H1 (cell line): ENCODE results near the gene NR2F1-AS1. TPM values are rescaled to one million over a fixed set of nuclear protein-coding genes. Genes with fewer than 3 reads are reported as not detected.
A peak's percentile ranks its signal among the peaks of the same experiment; 100 is the strongest.

Source experiments
- CTCF ChIA-PET: fragments of 300-600 bp; sonication (Branson Sonifier 250); formaldehyde crosslinking; loops from one replicate; lab custom pipeline; 2021; ENCODE audit not compliant: partially characterized antibody; lab: Charles Lee
- POLR2A ChIA-PET: fragments of 300-600 bp; sonication (Branson Sonifier 250); formaldehyde crosslinking; loops from one replicate; lab custom pipeline; 2021; ENCODE audit warnings: inconsistent platforms; ENCODE audit not compliant: partially characterized antibody; lab: Charles Lee
- DNase-seq, 2 experiments: peaks; one replicate each; pipeline versions ENCODE4 v3.0.0 to v3.0.0-alpha.2; 2010 to 2022; ENCODE audit warnings: low spot score in 2 of 2, low read depth in 1 of 2, mixed read lengths in 1 of 2
- FAIRE-seq: peaks from 2 replicates; lab custom pipeline; 2011; peaks lifted over from hg19 to GRCh38; lab: Jason Lieb, UNC
- H2AFZ ChIP-seq: 2 replicates; pipeline ENCODE4 v1.8.1; 2012; ENCODE audit warnings: low read length, inconsistent platforms
- H2AK5ac ChIP-seq: 2 replicates; pipeline ENCODE4 v1.6.1; 2013; ENCODE audit warnings: low read depth, low read length
- H2BK120ac ChIP-seq: replicated peaks from 2 replicates; pipeline ENCODE3; 2013; ENCODE audit warnings: low read depth, low read length, inconsistent platforms
- H2BK12ac ChIP-seq: 2 replicates; pipeline ENCODE4 v1.6.1; 2013; ENCODE audit warnings: low read depth, low read length
- H2BK15ac ChIP-seq: 2 replicates; pipeline ENCODE4 v1.6.1; 2013; ENCODE audit warnings: low read length
- H2BK20ac ChIP-seq: 2 replicates; pipeline ENCODE4 v1.6.1; 2013; ENCODE audit warnings: low read length
- H2BK5ac ChIP-seq: 2 replicates; pipeline ENCODE4 v1.6.1; 2013; ENCODE audit warnings: low read depth, low read length
- H3K14ac ChIP-seq: 2 replicates; pipeline ENCODE4 v1.6.1; 2013; ENCODE audit warnings: inconsistent platforms; ENCODE audit not compliant: insufficient read length
- H3K18ac ChIP-seq: 2 replicates; pipeline ENCODE4 v1.6.1; 2013; ENCODE audit warnings: low read length; ENCODE audit errors: extremely low read depth
- H3K23ac ChIP-seq: 2 replicates; pipeline ENCODE4 v1.6.1; 2013; ENCODE audit warnings: inconsistent platforms; ENCODE audit not compliant: insufficient read length
- H3K23me2 ChIP-seq: 2 replicates; pipeline ENCODE4 v1.6.1; 2013; ENCODE audit warnings: low read depth, low read length
- H3K27ac ChIP-seq: 2 replicates; pipeline ENCODE4 v1.6.1; 2011; ENCODE audit warnings: low read depth, low read length, inconsistent platforms
- H3K27me3 ChIP-seq, 4 experiments: replicated peaks in 1 of 4; 1 replicate in 1 of 4; 2 replicates in 3 of 4; pipeline versions ENCODE4 v1.6.1 to v1.8.1; 2011 to 2013; ENCODE audit warnings: low read length in 3 of 4, mild to moderate bottlenecking in 3 of 4, inconsistent platforms in 2 of 4, mixed read lengths in 2 of 4, moderate library complexity in 1 of 4; ENCODE audit not compliant: control insufficient read depth in 3 of 4, insufficient read depth in 3 of 4; ENCODE audit errors: extremely low read depth in 1 of 4
- H3K36me3 ChIP-seq, 4 experiments: 2 replicates each; pipeline versions ENCODE4 v1.6.1 to v1.8.1; 2011 to 2013; ENCODE audit warnings: mild to moderate bottlenecking in 4 of 4, low read length in 3 of 4, moderate library complexity in 2 of 4, control low read depth in 1 of 4, inconsistent platforms in 1 of 4; ENCODE audit not compliant: insufficient read depth in 4 of 4, control insufficient read depth in 2 of 4
- H3K4ac ChIP-seq: replicated peaks from 2 replicates; pipeline ENCODE3; 2013; ENCODE audit warnings: low read length, low read depth, mixed read lengths, inconsistent platforms; ENCODE audit not compliant: insufficient read length
- H3K4me1 ChIP-seq, 4 experiments: replicated peaks in 1 of 4; 1 replicate in 1 of 4; 2 replicates in 3 of 4; pipeline versions ENCODE4 v1.6.1 to v1.8.1; 2011 to 2013; ENCODE audit warnings: low read length in 3 of 4, inconsistent platforms in 2 of 4, mixed read lengths in 1 of 4; ENCODE audit not compliant: insufficient read depth in 4 of 4, control insufficient read depth in 3 of 4
- H3K4me2 ChIP-seq, 2 experiments: 2 replicates each; pipeline versions ENCODE4 v1.6.1 to v1.8.1; 2011 to 2013; ENCODE audit warnings: low read depth in 2 of 2, low read length in 2 of 2, control low read depth in 1 of 2, inconsistent platforms in 1 of 2, mild to moderate bottlenecking in 1 of 2; ENCODE audit not compliant: insufficient read depth in 1 of 2
- H3K4me3 ChIP-seq, 4 experiments: fragments of 200-600, 300-600 bp in 1 of 4; sonication (generic), shearing (Covaris generic), sonication (Bioruptor Twin) in 1 of 4; 2 replicates each; pipeline versions ENCODE4 v1.5.1 to v1.8.1; 2011 to 2016; ENCODE audit warnings: low read length in 4 of 4, low read depth in 3 of 4, control low read depth in 2 of 4, inconsistent platforms in 2 of 4, mild to moderate bottlenecking in 2 of 4, mixed read lengths in 1 of 4, moderate library complexity in 1 of 4; ENCODE audit not compliant: insufficient read depth in 2 of 4; ENCODE audit errors: extremely low read depth in 1 of 4
- H3K56ac ChIP-seq: replicated peaks from 2 replicates; pipeline ENCODE3; 2013; ENCODE audit warnings: low read depth, mild to moderate bottlenecking, mixed read lengths, low read length, inconsistent platforms; ENCODE audit not compliant: insufficient read length
- H3K79me1 ChIP-seq: 2 replicates; pipeline ENCODE4 v1.6.1; 2013; ENCODE audit warnings: low read depth, low read length, control low read depth
- H3K79me2 ChIP-seq, 2 experiments: 2 replicates each; pipeline versions ENCODE4 v1.6.1 to v1.8.1; 2012 to 2013; ENCODE audit warnings: low read length in 2 of 2, mild to moderate bottlenecking in 2 of 2, inconsistent platforms in 1 of 2; ENCODE audit not compliant: insufficient read depth in 2 of 2, control insufficient read depth in 1 of 2
- H3K9ac ChIP-seq, 4 experiments: replicated peaks in 1 of 4; 1 replicate in 1 of 4; 2 replicates in 3 of 4; pipeline versions ENCODE4 v1.6.1 to v1.8.1; 2011 to 2013; ENCODE audit warnings: low read depth in 3 of 4, low read length in 3 of 4, control low read depth in 2 of 4, mild to moderate bottlenecking in 2 of 4, moderate library complexity in 2 of 4, inconsistent platforms in 1 of 4; ENCODE audit errors: extremely low read depth in 1 of 4
- H3K9me3 ChIP-seq, 2 experiments: 2 replicates each; pipeline versions ENCODE4 v1.6.1 to v1.8.1; 2012 to 2013; ENCODE audit warnings: mild to moderate bottlenecking in 2 of 2, moderate library complexity in 2 of 2, control low read depth in 1 of 2, inconsistent platforms in 1 of 2, low read depth in 1 of 2, low read length in 1 of 2, mixed read lengths in 1 of 2; ENCODE audit not compliant: insufficient read depth in 2 of 2
- H4K20me1 ChIP-seq, 2 experiments: replicated peaks in 1 of 2; 2 replicates each; pipeline versions ENCODE3 to v1.8.1; 2011 to 2013; ENCODE audit warnings: inconsistent platforms in 2 of 2, low read length in 2 of 2, mild to moderate bottlenecking in 1 of 2; ENCODE audit not compliant: insufficient read depth in 2 of 2, control insufficient read depth in 1 of 2
- H4K5ac ChIP-seq: 2 replicates; pipeline ENCODE4 v1.6.1; 2013; ENCODE audit warnings: low read length, low read depth, mixed read lengths, inconsistent platforms; ENCODE audit not compliant: insufficient read length
- H4K8ac ChIP-seq: 2 replicates; pipeline ENCODE4 v1.8.0; 2013; ENCODE audit warnings: mild to moderate bottlenecking, moderate library complexity, low read length, inconsistent platforms; ENCODE audit not compliant: insufficient read depth; ENCODE audit errors: extremely low read depth
- H4K91ac ChIP-seq: replicated peaks from 2 replicates; pipeline ENCODE3; 2013; ENCODE audit warnings: low read length, mixed read lengths, inconsistent platforms; ENCODE audit not compliant: insufficient read length
- EP300 ChIP-seq, 2 experiments: IDR thresholded peaks; 1 replicate in 1 of 2; 2 replicates in 1 of 2; pipeline ENCODE4 v1.6.1; 2011 to 2012; ENCODE audit warnings: low read depth in 2 of 2, low read length in 2 of 2, mild to moderate bottlenecking in 2 of 2, borderline replicate concordance in 1 of 2, inconsistent platforms in 1 of 2, moderate library complexity in 1 of 2
- EZH2 ChIP-seq: fragments of 200-600 bp; sonication (generic); IDR thresholded peaks from 2 replicates; pipeline ENCODE4 v1.7.1; 2012; ENCODE audit warnings: low read depth, mild to moderate bottlenecking, moderate library complexity, low read length, inconsistent platforms; ENCODE audit not compliant: severe bottlenecking
- HDAC6 ChIP-seq: IDR thresholded peaks from one replicate; pipeline ENCODE4 v1.7.1; 2012; ENCODE audit warnings: low read depth, mild to moderate bottlenecking, inconsistent platforms, low read length, moderate library complexity
- RNF2 ChIP-seq: fragments of 200-900, 300-1000 bp; sonication (generic); IDR thresholded peaks from 2 replicates; pipeline ENCODE4 v1.7.1; 2016; ENCODE audit warnings: borderline replicate concordance, low read depth, mild to moderate bottlenecking, antibody characterized with exemption, low read length; ENCODE audit not compliant: poor library complexity, severe bottlenecking; ENCODE audit errors: missing control alignments
- WGBS, 2 experiments: shearing (Covaris generic) in 1 of 2; methylation state at CpG; one replicate each; pipeline versions ENCODE4 v1.1.6 to v1.1.7; 2013 to 2015; ENCODE audit warnings: low lambda C conversion rate in 2 of 2, mixed read lengths in 2 of 2, inconsistent platforms in 1 of 2, low coverage in 1 of 2, missing lambda C conversion rate in 1 of 2; ENCODE audit not compliant: insufficient replicate concordance in 2 of 2, insufficient coverage in 1 of 2, insufficient read length in 1 of 2; ENCODE audit errors: extremely low coverage in 1 of 2, missing lambda C conversion rate in 1 of 2; 5-methylcytosine and 5-hydroxymethylcytosine counted together
- polyA plus RNA-seq, 7 experiments: library from polyadenylated mRNA; depleted of rRNA in 3 of 7; stranded (reverse) in 5 of 7; unstranded in 2 of 7; fragments of >200 nt in 5 of 7; fragments of 200-250 nt in 2 of 7; gene quantifications; 1 replicate in 5 of 7; 2 replicates in 1 of 7; 4 replicates in 1 of 7; pipeline versions ENCODE4 v1.2.1 to v1.2.3, GENCODE V29; 2011 to 2013; ENCODE audit warnings: missing spikeins in 2 of 7, mixed read lengths in 2 of 7
- total RNA-seq: library from RNA; stranded (reverse); fragmentation: NEBNext Ultra II Directional; extraction: Animal tissue kit (Norgen Biotek cat#: 25700); gene quantifications from 2 replicates; pipeline ENCODE4 v1.2.1, GENCODE V29; 2021

Gene NR2F1-AS1
- total and polyA plus RNA-seq, 2 of the 8 experiments (the other 6 are each of a cell fraction or from before 2014, with no cell fraction given), result 1.6 to 5.6 TPM

GRCh38 chr5:93598091-93599000 is 17.3 kb upstream of the NR2F1-AS1 start:
- no peak overlapping the region for H2BK120ac ChIP-seq
- H3K14ac ChIP-seq, result no peak overlapping the region
- peak overlapping the region in 1 of 2 experiments; percentile 15; a peak in 1 of 4 replicates for H3K4me2 ChIP-seq
- H4K91ac ChIP-seq, result no peak overlapping the region
- peaks cover 3% of the 10 kb centered on the region; the same call in 1 of the 2 replicates for H3K23me2 ChIP-seq
- H3K36me3 ChIP-seq, result no peaks in the 10 kb centered on the region
- H3K9ac ChIP-seq, result no peak overlapping the region
- H3K4me3 ChIP-seq, result no peak overlapping the region
- peak; percentile 88 for TF ChIP-seq RNF2
- no peak for TF ChIP-seq HDAC6
- peak; percentile 65 for TF ChIP-seq EZH2
- TF ChIP-seq EP300 (IDR thresholded peaks at IDR 0.05; ENCODE audit: borderline replicate concordance in 1 of 2, low read depth in 2 of 2, low read length in 2 of 2), result no peak
- TF ChIP-seq, all 59 proteins: peak for 2
- Histone ChIP-seq H3K4ac (no peak overlapping the region), H3K79me1 (no peaks in the 10 kb centered on the region), H4K5ac (no peak overlapping the region), H3K23ac (no peak overlapping the region), H2BK15ac (no peak overlapping the region), H2BK12ac (no peak overlapping the region), H3K27ac (no peak overlapping the region), H3K4me1 (peaks cover 6 to 28% (median 20%) of the 10 kb centered on the region in 4 experiments), H3K79me2 (no peaks in the 10 kb centered on the region), H4K20me1 (peaks cover 21 to 44% of the 10 kb centered on the region in 2 experiments), H2BK5ac (no peak overlapping the region), H3K56ac (no peak overlapping the region), H2BK20ac (no peak overlapping the region), H4K8ac (no peak overlapping the region), H3K9me3 (no peaks in the 10 kb centered on the region), H2AFZ (no peak overlapping the region), H3K27me3 (peaks cover 93 to 100% (median 97%) of the 10 kb centered on the region in 4 experiments), H3K18ac (no peak overlapping the region), H2AK5ac (no peak overlapping the region)
- FAIRE-seq, result no peak
- no peak for DNase-seq
- 8% methylated on average over 24 of the region's 28 CpGs; no CpG with 5 or more reads in 1 of the 2 experiments for WGBS, 2 experiments
- ChIA-PET CTCF (interaction anchor here (0.6 to 3.9 kb wide), 18 partner anchors 10 to 722 kb away, joined by 3 to 32 read pairs (median 4); partner anchors contain the start of genes NR2F1 and POU5F2), POLR2A (interaction anchor here (0.9 kb wide), 1 partner anchor 15 kb away, joined by 3 read pairs; no protein-coding TSS in a partner anchor)
